GM23248 (cell line): ENCODE results near the gene RAC2.

Experiments used
- EZH2 ChIP-seq: fragments of 200-600 bp; sonication (generic); IDR thresholded peaks from 2 replicates; pipeline ENCODE4 v1.6.1; 2018; ENCODE audit warnings: antibody characterized with exemption, mild to moderate bottlenecking; ENCODE audit not compliant: insufficient read depth, poor library complexity, severe bottlenecking
- EZH2phosphoT487 ChIP-seq: fragments of 200-600 bp; sonication (generic); IDR thresholded peaks from 2 replicates; pipeline ENCODE4 v1.6.1; 2018; ENCODE audit warnings: antibody characterized with exemption, moderate library complexity, mild to moderate bottlenecking, low read depth; ENCODE audit not compliant: insufficient read depth

- no peak for TF ChIP-seq EZH2phosphoT487
- no peak for TF ChIP-seq EZH2
These were observed 61.7 kb downstream of the RAC2 start for GRCh38 chr22:37182101-37182948.
